ENCODE measurements around the gene PAF1. TPM values are rescaled to one million over a fixed set of nuclear protein-coding genes. Genes with fewer than 3 reads are reported as not detected.
A peak's percentile ranks its signal among the peaks of the same experiment; 100 is the strongest.

The PAF1 gene
- total and polyA plus RNA-seq, 2 of the 13 experiments (the other 11 are each of a cell fraction or from before 2014, with no cell fraction given), result 30.2 to 31.1 TPM

DNA sequence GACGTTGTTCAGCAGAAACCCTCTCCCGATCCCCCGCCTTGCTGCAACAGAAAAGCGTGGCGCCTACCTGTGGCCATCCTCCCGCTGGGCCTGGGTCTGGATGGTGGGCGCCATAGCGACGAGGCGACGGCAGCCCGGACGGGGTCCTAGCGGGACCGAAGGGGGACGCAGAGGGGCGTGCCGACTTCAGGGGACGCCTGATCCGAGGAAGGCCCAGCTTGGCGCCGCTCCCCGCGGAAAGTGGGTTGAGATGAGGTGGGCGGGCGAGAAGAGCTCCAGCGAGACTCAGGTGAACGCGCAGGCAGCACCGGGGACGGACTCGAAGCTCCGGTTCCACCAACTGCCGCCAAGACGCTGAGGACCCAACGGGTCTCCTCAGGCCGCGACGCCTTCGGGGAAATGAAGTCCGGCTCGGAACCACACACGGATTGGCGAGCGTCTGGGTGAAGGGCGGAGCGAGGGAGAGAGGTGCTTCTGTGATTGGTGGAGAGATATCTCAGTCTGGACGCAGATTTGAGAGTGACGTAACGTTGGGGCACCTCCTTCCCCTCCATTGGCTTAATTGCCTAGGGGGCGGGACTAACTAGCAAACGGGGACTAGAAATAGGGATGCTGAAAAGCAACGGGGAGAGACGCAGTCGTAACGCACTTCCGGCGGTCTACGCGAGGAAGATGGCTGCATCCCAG is at the start of gene PAF1, which contains the start of gene MED29 (continued):
- TF ChIP-seq SCMH1 (CRISPR knock-in tag; IDR thresholded peaks at IDR 0.05; ENCODE audit: borderline replicate concordance) (no peak), RBM39 (IDR thresholded peaks at IDR 0.05; ENCODE audit: low read depth, low read length, poor library complexity, severe bottlenecking) (no peak), HDAC2 (CRISPR knock-in tag; IDR thresholded peaks at IDR 0.05) (peak; percentile 46; the same call in 1 of the 2 replicates), ZSCAN12 (CRISPR knock-in tag; IDR thresholded peaks at IDR 0.05) (no peak), ZFP36L1 (CRISPR knock-in tag; IDR thresholded peaks at IDR 0.05) (0 out of 2 replicates have a peak, but pooled peaks have one; percentile 17), ZNF670 (CRISPR knock-in tag; IDR thresholded peaks at IDR 0.05; ENCODE audit: borderline replicate concordance) (no peak), MED8 (CRISPR knock-in tag; IDR thresholded peaks at IDR 0.05; ENCODE audit: insufficient replicate concordance) (no peak), ZBTB7B (CRISPR knock-in tag; IDR thresholded peaks at IDR 0.05) (peak; percentile 65; the same call in 1 of the 2 replicates), PCBP1 (IDR thresholded peaks at IDR 0.05; ENCODE audit: borderline replicate concordance, low read depth, low read length) (peak; percentile 56; the same call in 1 of the 2 replicates), NR2F6 (IDR thresholded peaks at IDR 0.05) (no peak), NR2F6 (CRISPR knock-in tag; IDR thresholded peaks at IDR 0.05) (no peak), ZNF878 (CRISPR knock-in tag; IDR thresholded peaks at IDR 0.05) (0 out of 2 replicates have a peak, but pooled peaks have one; percentile 20), ZNF260 (CRISPR knock-in tag; IDR thresholded peaks at IDR 0.05; ENCODE audit: borderline replicate concordance, low read depth) (no peak), ZNF598 (CRISPR knock-in tag; IDR thresholded peaks at IDR 0.05; ENCODE audit: borderline replicate concordance) (peak; percentile 86; the same call in 1 of the 2 replicates), KLF9 (CRISPR knock-in tag; IDR thresholded peaks at IDR 0.05; ENCODE audit: low read depth) (no peak), ZNF703 (CRISPR knock-in tag; IDR thresholded peaks at IDR 0.05; ENCODE audit: borderline replicate concordance) (no peak), HDAC1 (CRISPR knock-in tag; IDR thresholded peaks at IDR 0.05) (peak; percentile 54)
- TF ChIP-seq, protein P1, sequence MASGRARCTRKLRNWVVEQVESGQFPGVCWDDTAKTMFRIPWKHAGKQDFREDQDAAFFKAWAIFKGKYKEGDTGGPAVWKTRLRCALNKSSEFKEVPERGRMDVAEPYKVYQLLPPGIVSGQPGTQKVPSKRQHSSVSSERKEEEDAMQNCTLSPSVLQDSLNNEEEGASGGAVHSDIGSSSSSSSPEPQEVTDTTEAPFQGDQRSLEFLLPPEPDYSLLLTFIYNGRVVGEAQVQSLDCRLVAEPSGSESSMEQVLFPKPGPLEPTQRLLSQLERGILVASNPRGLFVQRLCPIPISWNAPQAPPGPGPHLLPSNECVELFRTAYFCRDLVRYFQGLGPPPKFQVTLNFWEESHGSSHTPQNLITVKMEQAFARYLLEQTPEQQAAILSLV (CRISPR knock-in tag; IDR thresholded peaks at IDR 0.05; ENCODE audit: borderline replicate concordance), result no peak
- TF ChIP-seq, protein P2, sequence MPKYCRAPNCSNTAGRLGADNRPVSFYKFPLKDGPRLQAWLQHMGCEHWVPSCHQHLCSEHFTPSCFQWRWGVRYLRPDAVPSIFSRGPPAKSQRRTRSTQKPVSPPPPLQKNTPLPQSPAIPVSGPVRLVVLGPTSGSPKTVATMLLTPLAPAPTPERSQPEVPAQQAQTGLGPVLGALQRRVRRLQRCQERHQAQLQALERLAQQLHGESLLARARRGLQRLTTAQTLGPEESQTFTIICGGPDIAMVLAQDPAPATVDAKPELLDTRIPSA (CRISPR knock-in tag; IDR thresholded peaks at IDR 0.05; ENCODE audit: borderline replicate concordance), result no peak
- TF ChIP-seq, protein P3, sequence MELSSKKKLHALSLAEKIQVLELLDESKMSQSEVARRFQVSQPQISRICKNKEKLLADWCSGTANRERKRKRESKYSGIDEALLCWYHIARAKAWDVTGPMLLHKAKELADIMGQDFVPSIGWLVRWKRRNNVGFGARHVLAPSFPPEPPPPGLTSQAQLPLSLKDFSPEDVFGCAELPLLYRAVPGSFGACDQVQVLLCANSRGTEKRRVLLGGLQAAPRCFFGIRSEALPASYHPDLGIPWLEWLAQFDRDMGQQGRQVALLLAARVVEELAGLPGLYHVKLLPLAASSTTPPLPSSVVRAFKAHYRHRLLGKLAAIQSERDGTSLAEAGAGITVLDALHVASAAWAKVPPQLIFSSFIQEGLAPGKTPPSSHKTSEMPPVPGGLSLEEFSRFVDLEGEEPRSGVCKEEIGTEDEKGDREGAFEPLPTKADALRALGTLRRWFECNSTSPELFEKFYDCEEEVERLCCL (CRISPR knock-in tag; IDR thresholded peaks at IDR 0.05; ENCODE audit: borderline replicate concordance), result no peak
- TF ChIP-seq, protein P4, sequence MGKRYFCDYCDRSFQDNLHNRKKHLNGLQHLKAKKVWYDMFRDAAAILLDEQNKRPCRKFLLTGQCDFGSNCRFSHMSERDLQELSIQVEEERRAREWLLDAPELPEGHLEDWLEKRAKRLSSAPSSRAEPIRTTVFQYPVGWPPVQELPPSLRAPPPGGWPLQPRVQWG (CRISPR knock-in tag; IDR thresholded peaks at IDR 0.05; ENCODE audit: borderline replicate concordance, low read depth), result no peak
- TF ChIP-seq, protein P5, sequence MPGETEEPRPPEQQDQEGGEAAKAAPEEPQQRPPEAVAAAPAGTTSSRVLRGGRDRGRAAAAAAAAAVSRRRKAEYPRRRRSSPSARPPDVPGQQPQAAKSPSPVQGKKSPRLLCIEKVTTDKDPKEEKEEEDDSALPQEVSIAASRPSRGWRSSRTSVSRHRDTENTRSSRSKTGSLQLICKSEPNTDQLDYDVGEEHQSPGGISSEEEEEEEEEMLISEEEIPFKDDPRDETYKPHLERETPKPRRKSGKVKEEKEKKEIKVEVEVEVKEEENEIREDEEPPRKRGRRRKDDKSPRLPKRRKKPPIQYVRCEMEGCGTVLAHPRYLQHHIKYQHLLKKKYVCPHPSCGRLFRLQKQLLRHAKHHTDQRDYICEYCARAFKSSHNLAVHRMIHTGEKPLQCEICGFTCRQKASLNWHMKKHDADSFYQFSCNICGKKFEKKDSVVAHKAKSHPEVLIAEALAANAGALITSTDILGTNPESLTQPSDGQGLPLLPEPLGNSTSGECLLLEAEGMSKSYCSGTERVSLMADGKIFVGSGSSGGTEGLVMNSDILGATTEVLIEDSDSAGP (CRISPR knock-in tag; IDR thresholded peaks at IDR 0.05; ENCODE audit: borderline replicate concordance), result peak; percentile 91

All from HepG2 (cell line).